Stimulated activated naive CD8-positive, alpha-beta T cell treated with anti-CD3 and anti-CD28 coated beads, Interleukin-15, amount 100 ng/mL, for 72 hours (primary cell): ENCODE measurements around the gene PBX3.

Experiments
- ATAC-seq: fragments of 150-1000 bp; cut with Tn5 transposase; 2 replicates; pipeline ENCODE4 v1.10.0; 2021; ENCODE audit warnings: mild to moderate bottlenecking, moderate library complexity
- DNase-seq, 2 donors: peaks; one replicate each; pipeline ENCODE4 v3.0.0; 2021 to 2022
- H3K27ac Mint-ChIP-seq, 2 donors: one replicate each; pipeline ENCODE4 v1.8.0; 2022; ENCODE audit warnings: mild to moderate bottlenecking in 2 of 2, mixed read lengths in 2 of 2, moderate library complexity in 2 of 2
- H3K27me3 Mint-ChIP-seq: one replicate; pipeline ENCODE4 v1.8.0; 2022; ENCODE audit warnings: mixed read lengths
- H3K4me1 Mint-ChIP-seq: one replicate; pipeline ENCODE4 v1.8.0; 2022; ENCODE audit warnings: mild to moderate bottlenecking, mixed read lengths
- H3K4me3 Mint-ChIP-seq, 2 donors: one replicate each; pipeline ENCODE4 v1.8.0; 2022; ENCODE audit warnings: mild to moderate bottlenecking in 2 of 2, mixed read lengths in 2 of 2, moderate library complexity in 1 of 2
- H3K9me3 Mint-ChIP-seq, 2 donors: one replicate each; pipeline ENCODE4 v1.8.0; 2022; ENCODE audit warnings: mixed read lengths in 2 of 2

PBX3 gene

GRCh38 chr9:125747053-125747764 lies at the start of gene PBX3:
Gene PBX3 (plus strand): TSS chr9:125747373.
- H3K4me1 Mint-ChIP-seq: peaks cover 36% of the 10 kb centered on the region
- ATAC-seq (peak; percentile 31), DNase-seq (peak; percentile 47 to 50)
- H3K9me3 Mint-ChIP-seq: no peaks in the 10 kb centered on the region
- peak within 1 kb of the TSS; percentile 93 to 96 for H3K4me3 Mint-ChIP-seq
- peak within 1 kb of the TSS; percentile 96 for H3K27ac Mint-ChIP-seq
- H3K27me3 Mint-ChIP-seq: peaks cover 23% of the 10 kb centered on the region

DNA sequence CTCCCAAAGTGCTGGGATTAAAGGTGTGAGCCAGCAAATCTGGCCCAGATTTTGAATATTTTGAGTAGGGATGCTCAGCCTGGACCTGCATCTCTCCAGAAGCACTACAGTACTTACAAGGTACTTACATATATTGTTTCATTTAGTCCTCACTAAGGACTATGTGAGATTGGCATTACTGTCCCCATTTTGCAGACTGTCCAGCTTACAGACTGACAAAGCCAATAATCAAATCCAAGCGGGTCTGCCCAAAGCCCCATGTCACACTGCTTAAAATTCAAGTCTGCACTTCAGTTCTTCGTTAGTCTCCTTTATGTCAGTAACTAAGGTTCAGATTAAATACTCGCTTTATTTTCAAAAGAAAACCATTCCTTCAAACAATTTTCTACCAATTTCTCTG lies 47.3 kb upstream of the PBX3 start:
- no peaks in the 10 kb centered on the region for H3K27me3 Mint-ChIP-seq
- H3K4me1 Mint-ChIP-seq: peaks cover 77% of the 10 kb centered on the region
- DNase-seq (no peak), ATAC-seq (no peak)
- no peaks in the 10 kb centered on the region for H3K9me3 Mint-ChIP-seq
- H3K27ac Mint-ChIP-seq: no peak overlapping the region
- H3K4me3 Mint-ChIP-seq: no peak overlapping the region

GRCh38 chr9:125700791-125701190 lies 46.4 kb upstream of the PBX3 start:
- Mint-ChIP-seq H3K27ac (no peak overlapping the region), H3K4me1 (peaks cover 86% of the 10 kb centered on the region), H3K4me3 (peak overlapping the region; percentile 66 to 72), H3K27me3 (no peaks in the 10 kb centered on the region), H3K9me3 (no peaks in the 10 kb centered on the region)
- DNase-seq: peak; percentile 36 to 75
- peak; percentile 99 for ATAC-seq

DNA sequence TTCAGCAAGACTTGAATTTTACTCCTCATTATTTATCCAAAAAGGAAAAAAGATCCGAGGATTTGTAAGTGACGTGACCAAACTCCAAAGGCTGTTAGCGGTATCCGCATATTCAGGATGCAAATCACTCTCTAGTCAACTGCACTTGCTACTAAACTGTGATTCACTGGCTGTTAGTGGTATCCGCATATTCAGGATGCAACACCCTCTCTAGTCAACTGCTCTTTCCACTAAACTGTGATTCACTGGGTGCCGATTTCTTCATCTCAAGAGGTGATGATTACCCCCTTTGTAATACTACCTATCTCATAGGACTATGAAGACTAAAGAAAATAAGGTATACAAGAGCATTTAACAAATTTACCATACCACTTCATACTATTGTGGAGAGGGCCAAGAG lies 45.8 kb upstream of the PBX3 start:
- Mint-ChIP-seq H3K27ac (peak overlapping the region in 1 of 2 donors; percentile 19), H3K4me3 (peak overlapping the region; percentile 66 to 72), H3K9me3 (no peaks in the 10 kb centered on the region), H3K4me1 (peaks cover 86% of the 10 kb centered on the region), H3K27me3 (no peaks in the 10 kb centered on the region)
- ATAC-seq: peak; percentile 64
- DNase-seq: no peak

DNA sequence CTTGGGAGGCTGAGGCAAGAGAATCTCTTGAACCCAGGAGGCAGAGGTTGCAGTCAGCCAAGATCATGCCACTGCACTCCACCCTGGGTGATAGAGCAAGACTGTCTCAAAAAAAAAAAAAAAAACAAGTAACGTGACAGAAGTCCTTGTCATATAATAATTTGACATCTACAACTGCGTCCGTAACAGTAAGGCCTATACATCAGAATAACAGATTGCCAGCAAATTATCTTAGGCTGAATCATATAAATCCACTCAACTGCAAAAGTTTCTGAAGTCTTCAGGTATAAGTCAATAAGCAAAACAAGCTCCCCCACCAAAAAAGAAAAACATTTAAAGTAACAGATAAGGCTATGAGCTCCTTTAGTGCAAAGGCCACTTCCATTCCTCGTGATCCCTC lies 43.5 kb upstream of the PBX3 start:
- Mint-ChIP-seq H3K4me1 (peaks cover 75% of the 10 kb centered on the region), H3K27me3 (no peaks in the 10 kb centered on the region), H3K9me3 (no peaks in the 10 kb centered on the region)

GRCh38 chr9:125705893-125706292 lies 41.3 kb upstream of the PBX3 start:
- Mint-ChIP-seq H3K4me3 (peak overlapping the region; percentile 65 to 94), H3K27me3 (no peaks in the 10 kb centered on the region), H3K4me1 (peaks cover 54% of the 10 kb centered on the region), H3K27ac (peak overlapping the region in 1 of 2 donors; percentile 86), H3K9me3 (no peaks in the 10 kb centered on the region)
- no peak for DNase-seq
- no peak for ATAC-seq

More for the DNA sequence above, 43.5 kb upstream of the PBX3 start:
- Mint-ChIP-seq H3K4me3 (no peak overlapping the region), H3K27ac (no peak overlapping the region)
- DNase-seq (no peak), ATAC-seq (no peak)

DNA sequence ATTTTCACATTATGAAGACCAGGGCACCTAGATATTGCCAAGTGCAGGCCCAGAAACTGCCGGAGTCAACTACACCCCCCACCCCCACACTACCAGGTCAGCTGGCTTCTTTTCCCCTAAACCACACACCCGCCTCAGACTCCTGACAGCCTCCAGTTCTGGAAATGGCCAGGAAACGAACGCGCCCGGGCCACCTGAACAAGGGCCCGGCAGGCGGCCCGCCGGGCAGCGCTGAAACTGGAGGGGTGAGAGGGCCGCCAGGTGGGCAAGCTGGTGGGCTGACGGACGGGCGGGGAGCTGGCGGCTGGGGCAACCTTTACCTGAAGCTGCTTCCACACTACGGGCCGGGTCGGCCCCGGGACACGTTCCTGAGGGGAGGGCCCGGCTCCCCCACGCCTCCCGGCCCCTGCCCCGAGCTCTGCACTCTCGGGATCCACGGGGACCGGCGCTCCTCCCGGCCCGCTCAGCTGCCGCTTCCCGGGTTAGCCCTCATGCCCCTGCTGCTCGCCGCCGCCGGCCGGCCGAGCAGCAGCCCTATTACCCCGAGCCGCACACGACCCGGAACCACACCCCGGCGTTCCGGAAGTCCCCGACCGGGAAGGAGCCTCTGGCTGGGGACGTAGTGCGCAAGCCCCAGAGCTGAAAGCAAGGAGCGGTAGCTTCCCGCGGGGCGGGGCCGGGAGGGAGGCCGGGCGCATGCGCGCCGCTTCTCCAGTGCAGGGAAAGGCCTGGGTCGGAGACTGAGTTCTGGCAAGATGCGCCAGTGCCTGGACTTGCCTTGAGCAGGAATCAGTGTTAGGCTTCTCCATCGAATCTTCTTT lies 40.3 kb upstream of the PBX3 start, which contains the start of gene MAPKAP1:
Gene MAPKAP1, minus strand, starts transcription at position 558 of the 821 bp plus-strand sequence. CDS start 34,634 bp downstream, outside the sequence.
- Mint-ChIP-seq H3K27ac (peak within 1 kb of the TSS; percentile 90 to 96), H3K27me3 (no peaks in the 10 kb centered on the region), H3K9me3 (no peaks in the 10 kb centered on the region), H3K4me3 (peak within 1 kb of the TSS; percentile 65 to 94), H3K4me1 (peaks cover 44% of the 10 kb centered on the region)
- peak; percentile 100 for ATAC-seq
- peak; percentile 88 to 92 for DNase-seq

- no peak for ATAC-seq
- DNase-seq: no peak
- Mint-ChIP-seq H3K9me3 (no peaks in the 10 kb centered on the region), H3K4me1 (peaks cover 43% of the 10 kb centered on the region), H3K27ac (peak overlapping the region; percentile 90 to 96), H3K4me3 (peak overlapping the region; percentile 65 to 94), H3K27me3 (no peaks in the 10 kb centered on the region)
Measured at GRCh38 chr9:125707472-125707804, 39.7 kb upstream of the PBX3 start.

- H3K4me1 Mint-ChIP-seq: no peaks in the 10 kb centered on the region
- H3K9me3 Mint-ChIP-seq: no peaks in the 10 kb centered on the region
- ATAC-seq (no peak), DNase-seq (no peak)
- no peak overlapping the region for H3K4me3 Mint-ChIP-seq
- no peak overlapping the region for H3K27ac Mint-ChIP-seq
- H3K27me3 Mint-ChIP-seq: no peaks in the 10 kb centered on the region
Measured at GRCh38 chr9:125726456-125727132, 20.6 kb upstream of the PBX3 start.

DNA sequence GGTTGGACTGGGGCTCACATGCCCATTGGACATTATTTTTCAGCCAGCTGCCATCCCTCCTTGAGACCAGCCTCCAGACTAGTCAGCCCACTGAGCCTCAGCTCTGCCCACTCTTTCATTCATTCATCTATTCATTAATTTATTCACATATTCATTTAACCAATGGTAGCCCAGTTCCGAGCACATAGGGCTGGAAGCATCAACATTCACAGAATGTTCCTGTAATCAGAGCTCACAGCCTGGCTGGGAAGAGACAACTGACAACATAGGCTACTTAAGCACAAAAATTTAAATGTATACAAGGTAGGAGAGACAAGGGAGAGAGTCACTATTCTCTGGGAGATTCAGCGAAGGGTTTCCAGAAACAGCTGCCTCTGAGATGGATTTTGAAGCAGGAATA lies 17.0 kb upstream of the PBX3 start:
- H3K4me1 Mint-ChIP-seq: no peaks in the 10 kb centered on the region
- no peak overlapping the region for H3K27ac Mint-ChIP-seq
- ATAC-seq: no peak
- no peak for DNase-seq
- H3K27me3 Mint-ChIP-seq: no peaks in the 10 kb centered on the region
- H3K9me3 Mint-ChIP-seq: no peaks in the 10 kb centered on the region
- no peak overlapping the region for H3K4me3 Mint-ChIP-seq

- no peak overlapping the region for H3K27ac Mint-ChIP-seq
- H3K27me3 Mint-ChIP-seq: no peaks in the 10 kb centered on the region
- H3K9me3 Mint-ChIP-seq: no peaks in the 10 kb centered on the region
- ATAC-seq (no peak), DNase-seq (no peak)
- no peak overlapping the region for H3K4me3 Mint-ChIP-seq
- H3K4me1 Mint-ChIP-seq: no peaks in the 10 kb centered on the region
Measured at GRCh38 chr9:125732562-125732961, 14.6 kb upstream of the PBX3 start.

- H3K9me3 Mint-ChIP-seq: no peaks in the 10 kb centered on the region
- no peak for DNase-seq
Measured at GRCh38 chr9:125739436-125739835, 7.7 kb upstream of the PBX3 start.

GRCh38 chr9:125742657-125743056 lies 4.5 kb upstream of the PBX3 start:
- DNase-seq (no peak), ATAC-seq (no peak)
- peaks cover 23% of the 10 kb centered on the region for H3K27me3 Mint-ChIP-seq
- peaks cover 13% of the 10 kb centered on the region for H3K4me1 Mint-ChIP-seq
- no peak overlapping the region for H3K27ac Mint-ChIP-seq
- no peak overlapping the region for H3K4me3 Mint-ChIP-seq
- H3K9me3 Mint-ChIP-seq: no peaks in the 10 kb centered on the region

More at GRCh38 chr9:125739436-125739835, 7.7 kb upstream of the PBX3 start:
- Mint-ChIP-seq H3K4me1 (no peaks in the 10 kb centered on the region), H3K27me3 (peaks cover 8% of the 10 kb centered on the region), H3K4me3 (no peak overlapping the region), H3K27ac (no peak overlapping the region)
- ATAC-seq: no peak

GRCh38 chr9:125743682-125744428 lies 3.3 kb upstream of the PBX3 start:
- Mint-ChIP-seq H3K9me3 (no peaks in the 10 kb centered on the region), H3K27me3 (peaks cover 23% of the 10 kb centered on the region), H3K4me3 (no peak overlapping the region), H3K4me1 (peaks cover 19% of the 10 kb centered on the region), H3K27ac (no peak overlapping the region)
- no peak for ATAC-seq
- no peak for DNase-seq

DNA sequence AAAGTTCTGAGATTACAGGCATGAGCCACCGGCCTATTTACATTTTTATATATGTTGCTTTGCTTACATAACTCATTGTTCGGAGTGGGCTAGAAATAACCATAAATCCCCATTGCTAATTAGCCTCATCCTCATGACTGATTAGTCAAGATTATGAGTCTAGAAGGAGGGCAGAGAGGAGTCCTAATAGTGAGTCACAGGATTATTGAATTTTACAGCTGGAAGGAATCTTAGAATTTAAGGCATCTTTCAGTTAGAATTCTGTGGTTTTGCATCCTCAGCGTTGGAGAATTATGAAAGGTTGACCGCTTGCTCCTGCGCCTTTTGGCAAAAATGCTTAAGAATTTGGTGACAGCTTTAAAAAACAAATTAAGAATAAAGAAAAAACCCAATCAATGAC lies 2.6 kb upstream of the PBX3 start:
- H3K27ac Mint-ChIP-seq: no peak overlapping the region
- ATAC-seq: no peak
- DNase-seq: no peak
- H3K27me3 Mint-ChIP-seq: peaks cover 23% of the 10 kb centered on the region
- H3K9me3 Mint-ChIP-seq: no peaks in the 10 kb centered on the region
- peaks cover 27% of the 10 kb centered on the region for H3K4me1 Mint-ChIP-seq
- no peak overlapping the region for H3K4me3 Mint-ChIP-seq
